HS-27A (cell line): ENCODE data around the gene MET.

Experiments used
- DNase-seq: peaks from one replicate; pipeline ENCODE4 v3.0.0-alpha.2; 2012; ENCODE audit warnings: low read depth, missing footprints

Gene MET

GRCh38 chr7:116783666-116784318 lies 111.8 kb downstream of the MET start:
- DNase-seq = no peak

GRCh38 chr7:116784647-116785046 lies 112.7 kb downstream of the MET start:
- DNase-seq = no peak

GRCh38 chr7:116785843-116786242 lies 113.8 kb downstream of the MET start:
- DNase-seq = no peak

DNA sequence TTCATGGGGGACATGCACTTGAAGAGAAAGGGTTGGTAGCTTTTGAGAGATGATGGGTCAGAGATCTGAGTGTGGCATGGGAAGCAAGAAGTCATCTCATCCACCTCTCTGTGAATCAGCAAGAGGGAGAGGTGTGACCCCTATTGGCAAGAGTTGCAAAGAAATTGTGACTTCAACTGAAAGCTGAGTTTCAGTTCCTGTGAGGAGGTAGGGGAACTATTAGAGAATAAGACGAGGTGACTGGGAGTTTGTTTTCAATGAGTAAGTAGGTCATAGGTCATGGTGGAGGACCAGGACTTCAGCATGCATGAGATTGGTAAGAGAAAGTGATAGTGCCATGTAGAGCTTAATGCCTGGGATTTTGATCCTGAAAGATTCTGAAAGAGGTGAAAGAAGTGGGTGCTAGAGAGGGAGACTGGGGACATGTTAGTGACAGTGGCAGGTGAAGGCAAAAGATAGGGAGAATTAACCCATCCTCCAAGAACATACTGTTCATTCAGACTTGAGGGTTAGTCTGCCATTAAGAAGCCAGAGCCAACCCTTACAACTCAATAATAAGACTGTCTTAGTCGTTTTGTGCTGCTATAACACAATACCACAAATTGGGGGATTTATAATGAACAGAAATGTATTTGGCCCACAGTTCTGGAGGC lies 114.9 kb downstream of the MET start:
- DNase-seq = no peak

GRCh38 chr7:116787881-116788280 lies 115.9 kb downstream of the MET start:
- no peak for DNase-seq

- DNase-seq = no peak
These were observed 116.7 kb downstream of the MET start for GRCh38 chr7:116788572-116789197.

DNA sequence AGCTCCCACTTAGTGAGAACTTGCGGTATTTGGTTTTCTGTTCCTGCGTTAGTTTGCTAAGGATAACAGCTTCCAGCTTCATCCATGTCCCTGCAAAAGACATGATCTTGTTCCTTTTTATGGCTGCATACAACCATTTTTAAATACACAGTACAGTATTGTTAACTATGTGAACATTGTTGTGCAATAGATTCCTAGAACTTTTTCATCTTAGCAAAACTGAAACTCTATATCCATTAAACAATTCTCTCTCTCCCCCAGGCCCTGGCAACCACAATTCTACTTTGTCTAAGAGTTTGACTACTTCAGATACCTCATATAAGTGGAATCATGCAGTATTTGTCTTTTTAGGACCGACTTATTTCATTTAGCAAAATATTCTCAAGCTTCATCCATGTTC lies 118.0 kb downstream of the MET start:
- no peak for DNase-seq

GRCh38 chr7:116792813-116793212 lies 120.8 kb downstream of the MET start:
- DNase-seq = no peak

DNA sequence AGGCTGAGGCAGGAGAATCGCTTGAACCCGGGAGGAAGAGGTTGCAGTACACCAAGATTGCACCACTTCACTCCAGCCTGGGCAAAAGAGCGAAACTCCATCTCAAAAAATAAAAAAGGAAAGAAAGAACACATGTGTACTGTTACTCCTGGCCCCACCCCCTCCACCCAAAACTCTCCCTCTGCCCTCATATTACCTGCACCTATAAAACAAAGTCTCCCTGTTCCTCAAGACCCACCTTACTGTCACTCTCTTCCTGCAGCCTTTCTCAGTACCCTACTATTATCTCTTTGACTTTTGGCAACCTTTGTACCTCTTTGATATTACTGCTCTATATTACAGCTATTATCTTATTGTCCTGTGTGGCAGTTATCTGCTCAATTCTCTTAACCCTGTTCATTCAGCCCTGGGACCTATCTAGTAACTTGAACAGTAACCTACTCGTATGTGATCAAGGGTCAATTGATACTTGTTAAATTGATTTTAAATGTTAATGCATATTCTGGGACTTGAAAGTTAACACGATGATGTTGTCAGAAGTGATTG lies 121.9 kb downstream of the MET start:
- no peak for DNase-seq

GRCh38 chr7:116796471-116796870 lies 124.5 kb downstream of the MET start:
- no peak for DNase-seq

- no peak for DNase-seq
These were observed 125.6 kb downstream of the MET start for GRCh38 chr7:116797612-116798011.

DNA sequence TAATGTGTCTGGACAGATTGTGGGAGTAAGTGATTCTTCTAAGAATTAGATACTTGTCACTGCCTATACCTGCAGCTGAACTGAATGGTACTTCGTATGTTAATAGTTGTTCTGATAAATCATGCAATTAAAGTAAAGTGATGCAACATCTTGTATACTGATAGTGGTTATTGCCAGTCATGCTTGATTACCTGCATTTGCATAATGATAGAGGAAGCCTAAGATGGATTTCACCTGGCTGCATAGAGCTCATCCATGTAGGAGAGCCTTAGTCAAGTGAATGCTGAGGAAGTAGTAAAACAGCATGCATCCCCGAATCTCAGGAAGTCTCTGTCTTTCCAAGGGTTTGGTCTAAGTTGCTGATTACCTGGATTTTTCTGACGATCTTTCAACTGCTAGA lies 126.2 kb downstream of the MET start:
- DNase-seq = no peak

- no peak for DNase-seq
These were observed 127.9 kb downstream of the MET start for GRCh38 chr7:116799916-116800315.

- DNase-seq = no peak
These were observed 128.6 kb downstream of the MET start for GRCh38 chr7:116800594-116800993.

DNA sequence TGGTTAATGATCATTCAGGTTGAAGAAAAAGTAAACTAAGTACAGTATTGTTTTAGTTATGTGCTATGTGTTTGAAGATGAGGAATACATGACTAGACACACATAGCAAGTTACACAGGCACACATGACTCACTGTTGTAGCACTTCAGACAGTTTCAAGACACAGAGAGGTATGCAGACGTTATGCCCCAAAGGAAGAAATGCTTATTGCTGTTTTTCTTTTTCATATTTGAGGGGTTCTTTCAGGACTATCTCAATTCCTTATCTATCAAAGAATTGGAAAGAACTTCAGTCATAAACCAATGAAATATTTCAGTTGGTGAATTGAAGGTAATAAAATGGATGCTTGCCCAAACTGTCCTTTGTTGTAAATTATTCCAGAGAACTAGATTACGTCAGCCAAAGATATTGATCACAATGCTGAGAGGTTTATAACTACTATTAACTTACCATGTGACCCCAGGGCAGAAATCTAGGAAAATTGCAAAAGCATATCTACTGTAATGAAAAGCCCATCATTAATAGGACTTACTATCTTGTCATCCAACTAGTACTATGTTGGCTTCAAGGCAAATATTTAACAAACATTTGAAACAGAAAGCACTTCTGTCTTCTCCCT lies 129.2 kb downstream of the MET start:
- DNase-seq = peak; percentile 65

DNA sequence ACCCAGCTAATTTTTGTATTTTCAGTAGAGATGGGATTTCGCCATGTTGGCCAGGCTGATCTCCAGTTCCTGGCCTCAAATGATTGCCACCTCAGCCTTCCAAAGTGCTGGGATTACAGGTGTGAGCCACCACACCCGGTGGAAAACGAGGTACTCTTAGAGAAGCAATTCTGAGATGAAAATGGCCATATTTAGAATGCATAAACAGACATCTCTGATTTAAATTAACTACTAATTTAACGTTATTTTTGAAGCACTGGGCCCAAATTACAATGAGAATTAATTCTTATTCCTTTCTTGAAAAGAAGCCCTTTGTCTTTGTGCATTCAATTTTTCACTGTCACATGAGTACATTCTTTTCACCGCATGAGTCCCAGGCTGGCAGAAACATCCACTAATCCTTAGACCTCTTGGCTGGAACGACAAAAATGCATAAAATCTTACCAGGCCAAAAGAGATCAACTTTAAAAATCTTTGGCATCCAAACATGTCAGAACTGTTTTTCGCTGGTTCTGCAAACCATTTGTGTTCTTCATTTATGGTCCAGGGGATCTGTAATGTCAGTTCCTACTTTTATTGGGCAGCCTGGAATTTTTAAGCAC lies 130.2 kb downstream of the MET start:
- DNase-seq = peak; percentile 61

DNA sequence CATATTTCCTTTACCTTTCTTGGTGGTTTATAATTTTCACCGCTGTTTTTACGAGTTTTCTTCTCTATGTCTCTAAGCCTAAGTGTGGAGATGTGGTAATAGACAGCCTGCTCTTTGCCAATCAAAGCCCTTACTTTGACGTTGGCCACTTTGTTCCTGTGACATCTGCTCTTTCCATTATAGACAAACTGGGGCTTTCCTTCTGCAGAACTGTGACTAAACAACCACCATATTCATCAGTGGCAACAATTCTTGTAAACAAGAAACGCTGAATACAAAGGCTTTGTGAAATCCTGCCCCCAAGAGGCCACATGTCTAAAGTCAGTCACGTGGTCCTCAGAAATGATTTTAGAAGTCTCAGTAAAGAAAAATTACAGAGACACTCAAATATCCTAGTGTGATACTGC lies 130.8 kb downstream of the MET start:
- DNase-seq = no peak

GRCh38 chr7:116804471-116804870 lies 132.5 kb downstream of the MET start:
- no peak for DNase-seq

- no peak for DNase-seq
These were observed 133.1 kb downstream of the MET start for GRCh38 chr7:116805100-116805544.

- DNase-seq = no peak
These were observed 134.3 kb downstream of the MET start for GRCh38 chr7:116806046-116806944.

DNA sequence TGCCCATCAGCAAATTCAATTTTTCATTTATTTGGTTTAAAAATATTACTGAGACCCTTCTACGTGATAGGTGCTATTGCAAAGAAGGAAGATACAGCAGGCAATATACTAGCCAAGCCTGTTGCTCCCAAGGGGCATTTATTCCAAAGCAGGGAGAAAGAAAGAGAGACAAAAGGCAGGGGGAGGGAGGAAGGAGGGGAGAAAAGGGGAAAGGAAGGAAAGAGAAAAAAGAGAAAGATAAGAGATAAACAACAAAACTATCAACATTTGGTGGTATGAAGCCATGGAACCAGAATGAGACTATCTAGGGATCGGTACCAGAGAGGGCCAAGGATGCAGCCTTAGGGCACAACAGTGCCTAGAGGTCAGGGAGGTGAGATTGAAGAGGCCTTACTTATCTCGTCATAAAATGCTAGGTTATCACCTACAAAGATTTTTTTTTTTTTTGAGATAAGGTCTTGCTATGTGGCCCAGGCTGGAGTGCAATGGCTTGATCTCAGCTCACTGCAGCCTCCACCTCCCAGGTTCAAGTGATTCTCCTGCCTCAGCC lies 135.1 kb downstream of the MET start:
- no peak for DNase-seq
